ENCODE measurements around the gene THOP1.
"Not testable (repeated sequence)": the region's sequence is repeated elsewhere in the genome, so short reads cannot be mapped to it uniquely, and the experiment has no call there.

The THOP1 gene

DNA sequence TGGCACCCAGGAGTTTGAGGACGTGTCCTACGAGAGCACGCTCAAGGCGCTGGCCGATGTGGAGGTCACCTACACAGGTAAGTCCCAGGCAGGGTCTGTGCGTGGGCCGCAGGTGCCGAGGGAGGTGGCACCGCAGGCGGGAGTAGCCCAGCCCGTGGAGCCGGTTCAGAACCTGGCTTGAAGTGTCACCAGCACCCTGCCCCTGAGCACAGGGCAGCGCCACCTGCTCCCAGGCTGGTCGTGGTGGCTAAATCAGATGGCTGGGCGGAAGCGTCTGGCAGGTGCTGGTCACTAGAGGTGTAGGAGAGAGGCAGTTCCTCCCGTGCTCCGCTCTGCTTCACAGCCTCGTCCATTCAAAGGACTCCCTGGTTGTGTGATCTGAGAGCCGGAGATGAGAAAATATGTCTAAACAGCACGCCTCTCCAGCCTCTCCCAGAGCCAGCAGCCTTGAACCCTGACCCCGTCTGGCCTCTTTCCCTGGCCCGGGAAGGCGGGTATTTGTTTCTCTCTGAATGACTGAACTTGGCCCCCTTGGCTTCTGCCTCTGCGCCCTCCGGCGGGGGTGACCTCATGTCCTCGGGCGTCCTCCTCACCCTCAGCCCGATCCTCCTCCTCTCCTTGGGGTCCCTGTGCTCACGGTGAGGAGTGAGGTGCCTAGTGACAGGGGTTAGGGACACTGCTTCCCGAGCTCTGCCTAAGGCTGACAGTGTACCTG is 5.4 kb downstream of the THOP1 start:
- Mint-ChIP-seq H3K36me3 (ENCODE audit: low read depth) (peaks cover 39% of the 10 kb centered on the region), H3K4me3 (no peak overlapping the region), H3K4me1 (peaks cover 14% of the 10 kb centered on the region), H3K9me3 (no peaks in the 10 kb centered on the region), H3K27me3 (ENCODE audit: low read depth) (no peaks in the 10 kb centered on the region), H3K27ac (no peak overlapping the region)
- TF ChIP-seq CTCF (IDR thresholded peaks at IDR 0.05; ENCODE audit: unreplicated experiment in 3 of 3) = no peak

DNA sequence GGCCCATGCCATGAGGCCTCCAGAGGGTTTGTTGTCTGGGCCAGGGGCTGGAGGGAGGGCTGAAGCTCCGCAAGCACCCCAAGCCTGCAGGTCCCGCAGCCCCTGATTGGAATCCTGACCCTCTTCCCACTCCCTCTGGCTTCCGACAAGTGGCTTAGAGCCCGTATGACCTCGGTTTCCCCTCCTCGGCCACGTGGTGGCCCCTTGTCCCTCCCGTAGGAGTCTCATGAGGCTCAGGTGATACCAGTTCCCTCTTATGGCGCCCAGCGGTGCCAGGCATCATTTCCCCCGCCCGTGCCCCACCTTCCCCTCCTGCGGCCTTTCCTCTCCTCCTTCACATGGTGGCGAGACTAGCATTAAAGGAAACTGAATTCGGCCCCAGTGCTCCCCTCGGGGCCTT is 6.1 kb downstream of the THOP1 start:
- no peak for TF ChIP-seq CTCF (IDR thresholded peaks at IDR 0.05; ENCODE audit: unreplicated experiment in 3 of 3)
- H3K36me3 Mint-ChIP-seq (ENCODE audit: low read depth) = peaks cover 46% of the 10 kb centered on the region
- no peaks in the 10 kb centered on the region for H3K27me3 Mint-ChIP-seq (ENCODE audit: low read depth)
- H3K9me3 Mint-ChIP-seq = no peaks in the 10 kb centered on the region
- H3K4me3 Mint-ChIP-seq = no peak overlapping the region
- peaks cover 11% of the 10 kb centered on the region for H3K4me1 Mint-ChIP-seq
- H3K27ac Mint-ChIP-seq = no peak overlapping the region

DNA sequence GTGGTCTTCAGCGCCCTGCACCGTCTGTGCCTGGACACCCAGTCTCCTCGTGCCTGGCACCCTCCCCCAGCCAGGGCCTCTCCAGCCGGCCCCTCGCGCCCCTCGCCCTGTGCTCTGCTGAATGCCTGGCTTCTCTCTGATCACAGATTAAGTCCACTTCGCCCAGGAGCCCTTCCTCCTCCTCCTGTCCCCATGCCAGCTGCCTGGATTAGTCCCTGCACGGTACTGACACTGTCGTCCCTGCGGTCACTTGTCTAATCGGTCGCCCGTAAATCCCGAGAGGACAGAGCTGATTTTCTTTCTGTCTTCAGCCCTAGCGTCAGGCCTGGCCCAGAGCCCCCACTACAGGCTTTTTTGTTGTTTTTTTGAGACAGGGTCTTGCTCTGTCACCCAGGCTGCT is 6.6 kb downstream of the THOP1 start:
- H3K27ac Mint-ChIP-seq = no peak overlapping the region
- peaks cover 11% of the 10 kb centered on the region for H3K4me1 Mint-ChIP-seq
- peaks cover 46% of the 10 kb centered on the region for H3K36me3 Mint-ChIP-seq (ENCODE audit: low read depth)
- H3K4me3 Mint-ChIP-seq = no peak overlapping the region
- no peaks in the 10 kb centered on the region for H3K9me3 Mint-ChIP-seq
- TF ChIP-seq CTCF (IDR thresholded peaks at IDR 0.05; ENCODE audit: unreplicated experiment in 3 of 3) = no peak
- no peaks in the 10 kb centered on the region for H3K27me3 Mint-ChIP-seq (ENCODE audit: low read depth)

- H3K4me1 Mint-ChIP-seq; H3K27me3 Mint-ChIP-seq (ENCODE audit: low read depth); H3K9me3 Mint-ChIP-seq; H3K27ac Mint-ChIP-seq; H3K4me3 Mint-ChIP-seq: not testable (repeated sequence)
- peaks cover 45% of the 10 kb centered on the region for H3K36me3 Mint-ChIP-seq (ENCODE audit: low read depth)
Observed at GRCh38 chr19:2792666-2793065, 7.4 kb downstream of the THOP1 start.

DNA sequence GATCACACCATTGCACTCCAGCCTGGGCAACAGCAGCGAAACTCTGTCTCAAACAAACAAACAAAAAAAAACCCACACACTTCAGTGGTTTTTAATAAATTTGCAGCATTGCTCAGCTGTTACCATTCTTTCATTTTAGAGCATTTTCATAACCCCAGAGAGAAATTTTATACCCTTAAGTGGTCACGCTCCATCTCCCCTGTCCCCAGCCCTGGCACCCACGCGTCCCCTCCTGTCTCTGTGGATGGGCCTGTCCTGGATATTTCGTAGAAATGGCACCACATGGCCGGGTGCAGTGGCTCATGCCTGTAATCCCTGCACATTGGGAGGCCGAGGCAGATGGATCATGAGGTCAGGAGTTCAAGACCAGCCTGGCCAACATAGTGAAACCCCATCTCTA is 7.8 kb downstream of the THOP1 start:
- Mint-ChIP-seq H3K27me3 (ENCODE audit: low read depth) (no peaks in the 10 kb centered on the region), H3K4me3 (no peak overlapping the region), H3K27ac (no peak overlapping the region), H3K9me3 (no peaks in the 10 kb centered on the region), H3K36me3 (ENCODE audit: low read depth) (peaks cover 45% of the 10 kb centered on the region), H3K4me1 (peaks cover 3% of the 10 kb centered on the region)
- no peak for TF ChIP-seq CTCF (IDR thresholded peaks at IDR 0.05; ENCODE audit: unreplicated experiment in 3 of 3)

- H3K27me3 Mint-ChIP-seq (ENCODE audit: low read depth) = no peaks in the 10 kb centered on the region
Observed at GRCh38 chr19:2793577-2793976, 8.3 kb downstream of the THOP1 start.

More at GRCh38 chr19:2793577-2793976, 8.3 kb downstream of the THOP1 start:
- no peak overlapping the region for H3K27ac Mint-ChIP-seq
- H3K4me1 Mint-ChIP-seq = no peaks in the 10 kb centered on the region
- no peak for TF ChIP-seq CTCF (IDR thresholded peaks at IDR 0.05; ENCODE audit: unreplicated experiment in 3 of 3)
- H3K36me3 Mint-ChIP-seq (ENCODE audit: low read depth) = peaks cover 41% of the 10 kb centered on the region
- no peaks in the 10 kb centered on the region for H3K9me3 Mint-ChIP-seq
- no peak overlapping the region for H3K4me3 Mint-ChIP-seq

All from nephron (organoid).